Neural cell (in vitro differentiated cells): ENCODE results near the gene NOS1AP. TPM values are rescaled to one million over a fixed set of nuclear protein-coding genes. Genes with fewer than 3 reads are reported as not detected.

Experiments used
- H2AFZ ChIP-seq: fragments of 200-600, 300-800 bp; sonication (generic), shearing (Covaris generic); 2 replicates; pipeline ENCODE4 v1.6.0; 2014; ENCODE audit warnings: low read depth, mild to moderate bottlenecking, antibody characterized with exemption, low read length, moderate library complexity
- H3F3A ChIP-seq: fragments of 200-600 bp; shearing (Covaris generic); 2 replicates; pipeline ENCODE4 v1.6.1; 2016; ENCODE audit warnings: mild to moderate bottlenecking, moderate library complexity, mixed read lengths, antibody characterized with exemption, low read length; ENCODE audit not compliant: insufficient read depth, poor library complexity, severe bottlenecking
- H3K27ac ChIP-seq: fragments of 200-600, 300-800 bp; sonication (generic), shearing (Covaris generic); 2 replicates; pipeline ENCODE4 v1.5.1; 2014; ENCODE audit warnings: mild to moderate bottlenecking, low read length, moderate library complexity
- H3K27me3 ChIP-seq: fragments of 300-800, 200-600 bp; sonication (generic), shearing (Covaris generic); 2 replicates; pipeline ENCODE4 v1.6.0; 2014; ENCODE audit warnings: mild to moderate bottlenecking, low read depth, low read length, moderate library complexity; ENCODE audit not compliant: insufficient read depth
- H3K36me3 ChIP-seq: fragments of 300-800, 200-600 bp; sonication (generic), shearing (Covaris generic); 2 replicates; pipeline ENCODE4 v1.5.1; 2014; ENCODE audit warnings: mild to moderate bottlenecking, antibody characterized with exemption, low read length, moderate library complexity; ENCODE audit not compliant: insufficient read depth
- H3K4me2 ChIP-seq: fragments of 300-800, 200-600 bp; sonication (generic), shearing (Covaris generic); 2 replicates; pipeline ENCODE4 v1.6.0; 2014; ENCODE audit warnings: mild to moderate bottlenecking, low read length
- H3K4me3 ChIP-seq: fragments of 300-800, 200-600 bp; sonication (generic), shearing (Covaris generic); 2 replicates; pipeline ENCODE4 v1.5.1; 2014; ENCODE audit warnings: mild to moderate bottlenecking, low read length, moderate library complexity
- H3K79me2 ChIP-seq: fragments of 200-600 bp; shearing (Covaris generic); replicated peaks from 2 replicates; pipeline ENCODE4 v1.6.0; 2014; ENCODE audit warnings: mild to moderate bottlenecking, low read length, moderate library complexity; ENCODE audit not compliant: insufficient read depth
- H3K9ac ChIP-seq: fragments of 300-800, 200-600 bp; sonication (generic), shearing (Covaris generic); 2 replicates; pipeline ENCODE4 v1.6.1; 2016; ENCODE audit warnings: mild to moderate bottlenecking, low read length, mixed read lengths
- H3K9me2 ChIP-seq: fragments of 200-600 bp; shearing (Covaris generic); 2 replicates; pipeline ENCODE4 v1.6.1; 2016; ENCODE audit warnings: mild to moderate bottlenecking, low read length, mixed read lengths; ENCODE audit not compliant: insufficient read depth
- H3K9me3 ChIP-seq: fragments of 200-600, 300-800 bp; sonication (generic), shearing (Covaris generic); 2 replicates; pipeline ENCODE4 v1.6.1; 2016; ENCODE audit warnings: mild to moderate bottlenecking, mixed run types, low read length, moderate library complexity, mixed read lengths
- H4K20me1 ChIP-seq: fragments of 200-600 bp; shearing (Covaris generic); 2 replicates; pipeline ENCODE4 v1.6.1; 2016; ENCODE audit warnings: mild to moderate bottlenecking, mixed run types; ENCODE audit not compliant: insufficient read depth
- EP300 ChIP-seq: fragments of 450-650 bp; conservative IDR thresholded peaks from 2 replicates; pipeline ENCODE4 v1.6.1; 2014; ENCODE audit warnings: antibody characterized with exemption, mild to moderate bottlenecking, moderate library complexity; ENCODE audit not compliant: poor library complexity, severe bottlenecking
- EZH2 ChIP-seq: fragments of 200-600, 300-800 bp; shearing (Covaris generic), sonication (generic); IDR thresholded peaks from 2 replicates; pipeline ENCODE4 v1.6.1; 2014; ENCODE audit warnings: antibody characterized with exemption, low read length, borderline replicate concordance, mild to moderate bottlenecking; ENCODE audit not compliant: insufficient read depth, poor library complexity, severe bottlenecking
- MXI1 ChIP-seq: fragments of 450-650 bp; conservative IDR thresholded peaks from 2 replicates; pipeline ENCODE4 v1.6.1; 2014; ENCODE audit warnings: antibody characterized with exemption, mild to moderate bottlenecking; ENCODE audit not compliant: poor library complexity, severe bottlenecking
- POLR2AphosphoS5 ChIP-seq: IDR thresholded peaks from 2 replicates; pipeline ENCODE4 v1.6.1; 2012
- RAD21 ChIP-seq: fragments of 450-650 bp; conservative IDR thresholded peaks from 2 replicates; pipeline ENCODE4 v1.6.1; 2014; ENCODE audit warnings: antibody characterized with exemption, mild to moderate bottlenecking, moderate library complexity
- REST ChIP-seq: IDR thresholded peaks from 2 replicates; pipeline ENCODE4 v1.6.1; 2012; ENCODE audit warnings: borderline replicate concordance
- SMC3 ChIP-seq: fragments of 450-650 bp; conservative IDR thresholded peaks from 2 replicates; pipeline ENCODE4 v1.6.1; 2014; ENCODE audit warnings: antibody characterized with exemption, mild to moderate bottlenecking, moderate library complexity; ENCODE audit not compliant: poor library complexity
- TAF1 ChIP-seq: IDR thresholded peaks from 2 replicates; pipeline ENCODE4 v1.6.1; 2012; ENCODE audit warnings: low read depth
- polyA plus RNA-seq: library from polyadenylated mRNA; depleted of rRNA; stranded (reverse); fragments of >200 nt; gene quantifications from 2 replicates; pipeline ENCODE4 v1.2.3, GENCODE V29; 2014
- TF ChIP-seq, protein P1 (sequence below): fragments of 450-650 bp; IDR thresholded peaks from 2 replicates; pipeline ENCODE4 v1.5.1; 2014; ENCODE audit warnings: antibody characterized with exemption, mild to moderate bottlenecking, moderate library complexity; ENCODE audit not compliant: poor library complexity, severe bottlenecking

The NOS1AP gene
- polyA plus RNA-seq, 1 donor from 2014 or later, result 5.3 TPM

GRCh38 chr1:162074276-162075005, 5.0 kb downstream of the NOS1AP start:
- Histone ChIP-seq H3K4me2 (no peak overlapping the region), H3K27me3 (no peaks in the 10 kb centered on the region), H3K9me3 (no peaks in the 10 kb centered on the region), H3K27ac (no peak overlapping the region), H3K79me2 (peaks cover 72% of the 10 kb centered on the region), H3K36me3 (peaks cover 4% of the 10 kb centered on the region), H3K9ac (no peak overlapping the region), H4K20me1 (no peaks in the 10 kb centered on the region), H3K9me2 (no peaks in the 10 kb centered on the region), H2AFZ (no peak overlapping the region), H3F3A (no peaks in the 10 kb centered on the region), H3K4me3 (no peak overlapping the region)
- TF ChIP-seq EZH2, result no peak
- no peak for TF ChIP-seq TAF1
- TF ChIP-seq EP300, result no peak
- no peak for TF ChIP-seq POLR2AphosphoS5

GRCh38 chr1:162075862-162076261, 6.4 kb downstream of the NOS1AP start:
- Histone ChIP-seq H4K20me1 (no peaks in the 10 kb centered on the region), H3K4me2 (no peak overlapping the region), H3K27ac (no peak overlapping the region), H3F3A (no peaks in the 10 kb centered on the region), H3K27me3 (no peaks in the 10 kb centered on the region), H3K4me3 (no peak overlapping the region), H3K36me3 (peaks cover 4% of the 10 kb centered on the region), H2AFZ (no peak overlapping the region), H3K9me2 (no peaks in the 10 kb centered on the region), H3K9me3 (no peaks in the 10 kb centered on the region), H3K9ac (no peak overlapping the region), H3K79me2 (peaks cover 66% of the 10 kb centered on the region)
- no peak for TF ChIP-seq TAF1
- TF ChIP-seq RAD21, result no peak
- TF ChIP-seq, protein P1, sequence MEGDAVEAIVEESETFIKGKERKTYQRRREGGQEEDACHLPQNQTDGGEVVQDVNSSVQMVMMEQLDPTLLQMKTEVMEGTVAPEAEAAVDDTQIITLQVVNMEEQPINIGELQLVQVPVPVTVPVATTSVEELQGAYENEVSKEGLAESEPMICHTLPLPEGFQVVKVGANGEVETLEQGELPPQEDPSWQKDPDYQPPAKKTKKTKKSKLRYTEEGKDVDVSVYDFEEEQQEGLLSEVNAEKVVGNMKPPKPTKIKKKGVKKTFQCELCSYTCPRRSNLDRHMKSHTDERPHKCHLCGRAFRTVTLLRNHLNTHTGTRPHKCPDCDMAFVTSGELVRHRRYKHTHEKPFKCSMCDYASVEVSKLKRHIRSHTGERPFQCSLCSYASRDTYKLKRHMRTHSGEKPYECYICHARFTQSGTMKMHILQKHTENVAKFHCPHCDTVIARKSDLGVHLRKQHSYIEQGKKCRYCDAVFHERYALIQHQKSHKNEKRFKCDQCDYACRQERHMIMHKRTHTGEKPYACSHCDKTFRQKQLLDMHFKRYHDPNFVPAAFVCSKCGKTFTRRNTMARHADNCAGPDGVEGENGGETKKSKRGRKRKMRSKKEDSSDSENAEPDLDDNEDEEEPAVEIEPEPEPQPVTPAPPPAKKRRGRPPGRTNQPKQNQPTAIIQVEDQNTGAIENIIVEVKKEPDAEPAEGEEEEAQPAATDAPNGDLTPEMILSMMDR, result no peak
- TF ChIP-seq EZH2, result no peak
- TF ChIP-seq REST, result no peak
- TF ChIP-seq POLR2AphosphoS5, result no peak
- no peak for TF ChIP-seq MXI1
- TF ChIP-seq EP300, result no peak
- TF ChIP-seq SMC3, result no peak
